Osteocyte (in vitro differentiated cells): ENCODE measurements around the gene SLC2A4. TPM values are rescaled to one million over a fixed set of nuclear protein-coding genes. Genes with fewer than 3 reads are reported as not detected.
A peak's percentile ranks its signal among the peaks of the same experiment; 100 is the strongest.

Source experiments
- DNase-seq: peaks from one replicate; pipeline ENCODE4 v3.0.0; 2021; ENCODE audit warnings: mixed read lengths; ENCODE audit not compliant: unreplicated experiment; ENCODE audit errors: extremely low spot score
- H3K27ac Mint-ChIP-seq: one replicate; pipeline ENCODE4 v1.8.0; 2021; ENCODE audit warnings: mild to moderate bottlenecking, mixed read lengths; ENCODE audit not compliant: unreplicated experiment
- H3K27me3 Mint-ChIP-seq: one replicate; pipeline ENCODE4 v1.8.0; 2021; ENCODE audit warnings: mixed read lengths; ENCODE audit not compliant: unreplicated experiment
- H3K36me3 Mint-ChIP-seq: one replicate; pipeline ENCODE4 v1.8.0; 2021; ENCODE audit warnings: mixed read lengths; ENCODE audit not compliant: unreplicated experiment
- H3K4me1 Mint-ChIP-seq: one replicate; pipeline ENCODE4 v1.8.0; 2021; ENCODE audit warnings: mixed read lengths; ENCODE audit not compliant: unreplicated experiment
- H3K4me3 Mint-ChIP-seq: one replicate; pipeline ENCODE4 v1.8.0; 2021; ENCODE audit warnings: mild to moderate bottlenecking, moderate library complexity, mixed read lengths; ENCODE audit not compliant: unreplicated experiment
- H3K9me3 Mint-ChIP-seq: one replicate; pipeline ENCODE4 v1.8.0; 2021; ENCODE audit warnings: mixed read lengths; ENCODE audit not compliant: unreplicated experiment
- total RNA-seq: library from RNA; stranded (reverse); gene quantifications from 2 replicates; pipeline ENCODE4 v1.2.1, GENCODE V29; 2021
- TF ChIP-seq, protein P1 (sequence below): fragments of 200-600 bp; sonication (generic); IDR thresholded peaks from 2 replicates; pipeline ENCODE4 v1.5.0; 2021; ENCODE audit warnings: antibody characterized with exemption, mild to moderate bottlenecking, moderate library complexity

SLC2A4 gene
- total RNA-seq, 1 donor from 2014 or later: 0.59 TPM

DNA sequence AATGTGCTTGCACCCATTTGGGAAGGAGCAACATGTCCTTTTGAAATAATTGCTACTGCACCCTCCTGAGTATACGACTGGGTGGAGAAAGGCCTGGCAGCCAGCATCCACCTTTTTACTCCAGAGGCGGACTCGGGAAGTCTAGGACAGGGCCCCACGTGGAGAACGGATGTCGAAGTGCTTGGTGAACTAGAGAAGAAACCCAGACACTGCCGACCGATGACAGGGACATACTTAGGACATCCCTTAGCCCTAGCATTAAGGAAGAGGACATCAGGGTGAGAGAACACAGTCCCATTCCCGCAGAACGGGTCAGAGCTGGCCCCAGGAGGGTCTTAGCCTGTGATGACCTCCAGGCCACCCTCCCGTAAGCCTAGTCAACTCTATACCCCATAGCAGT is 9.2 kb downstream of the SLC2A4 start:
- Mint-ChIP-seq H3K27me3 (peaks cover 67% of the 10 kb centered on the region), H3K4me1 (peaks cover 14% of the 10 kb centered on the region), H3K9me3 (no peaks in the 10 kb centered on the region), H3K36me3 (no peaks in the 10 kb centered on the region), H3K27ac (no peak overlapping the region), H3K4me3 (no peak overlapping the region)
- DNase-seq: no peak
- TF ChIP-seq, protein P1, sequence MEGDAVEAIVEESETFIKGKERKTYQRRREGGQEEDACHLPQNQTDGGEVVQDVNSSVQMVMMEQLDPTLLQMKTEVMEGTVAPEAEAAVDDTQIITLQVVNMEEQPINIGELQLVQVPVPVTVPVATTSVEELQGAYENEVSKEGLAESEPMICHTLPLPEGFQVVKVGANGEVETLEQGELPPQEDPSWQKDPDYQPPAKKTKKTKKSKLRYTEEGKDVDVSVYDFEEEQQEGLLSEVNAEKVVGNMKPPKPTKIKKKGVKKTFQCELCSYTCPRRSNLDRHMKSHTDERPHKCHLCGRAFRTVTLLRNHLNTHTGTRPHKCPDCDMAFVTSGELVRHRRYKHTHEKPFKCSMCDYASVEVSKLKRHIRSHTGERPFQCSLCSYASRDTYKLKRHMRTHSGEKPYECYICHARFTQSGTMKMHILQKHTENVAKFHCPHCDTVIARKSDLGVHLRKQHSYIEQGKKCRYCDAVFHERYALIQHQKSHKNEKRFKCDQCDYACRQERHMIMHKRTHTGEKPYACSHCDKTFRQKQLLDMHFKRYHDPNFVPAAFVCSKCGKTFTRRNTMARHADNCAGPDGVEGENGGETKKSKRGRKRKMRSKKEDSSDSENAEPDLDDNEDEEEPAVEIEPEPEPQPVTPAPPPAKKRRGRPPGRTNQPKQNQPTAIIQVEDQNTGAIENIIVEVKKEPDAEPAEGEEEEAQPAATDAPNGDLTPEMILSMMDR: no peak

DNA sequence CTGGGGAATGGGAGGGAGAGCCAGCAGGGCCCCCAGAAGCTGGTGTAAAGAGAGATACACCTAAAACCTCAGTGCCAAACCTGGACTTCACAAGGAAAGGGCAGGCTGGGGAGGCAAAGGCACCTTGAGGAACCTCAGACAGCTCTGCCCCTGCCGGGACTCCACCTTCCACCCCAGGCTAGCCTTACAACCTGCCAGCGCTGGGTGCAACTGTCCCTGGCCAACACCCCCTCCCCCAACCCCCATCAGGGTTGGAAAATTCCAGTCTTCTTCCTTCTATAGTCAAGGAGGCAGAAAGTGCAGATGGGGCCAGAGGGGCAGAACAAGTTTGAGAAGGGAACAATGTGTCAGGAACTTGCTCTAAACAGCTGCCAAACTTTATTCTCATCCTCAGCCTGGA is 10.7 kb downstream of the SLC2A4 start:
- no peaks in the 10 kb centered on the region for H3K36me3 Mint-ChIP-seq
- H3K4me1 Mint-ChIP-seq: peaks cover 24% of the 10 kb centered on the region
- TF ChIP-seq, protein P1: no peak
- no peak overlapping the region for H3K4me3 Mint-ChIP-seq
- no peak for DNase-seq
- H3K9me3 Mint-ChIP-seq: no peaks in the 10 kb centered on the region
- H3K27me3 Mint-ChIP-seq: peaks cover 58% of the 10 kb centered on the region
- no peak overlapping the region for H3K27ac Mint-ChIP-seq

DNA sequence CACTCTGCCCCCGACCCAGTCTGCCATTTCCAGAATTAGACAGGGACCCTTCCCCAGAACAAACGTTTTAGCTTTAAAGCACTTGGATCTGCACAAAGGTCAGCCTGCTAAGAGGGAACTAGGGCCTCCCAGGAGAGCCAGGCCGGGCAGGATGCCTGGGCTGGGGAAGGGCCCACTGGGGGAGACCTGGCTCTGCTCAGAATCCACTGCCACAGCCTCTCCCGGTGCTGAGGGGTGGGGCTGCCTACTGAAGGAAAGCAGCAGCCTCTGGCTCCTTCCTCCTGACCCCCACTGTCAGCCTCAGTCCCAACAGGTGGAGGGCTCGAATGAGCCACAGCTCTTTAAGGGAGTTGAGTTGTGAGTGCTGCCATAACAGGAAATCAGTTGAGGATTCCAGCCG is 11.2 kb downstream of the SLC2A4 start:
- Mint-ChIP-seq H3K27me3 (peaks cover 54% of the 10 kb centered on the region), H3K4me1 (peaks cover 24% of the 10 kb centered on the region), H3K9me3 (no peaks in the 10 kb centered on the region), H3K27ac (no peak overlapping the region), H3K4me3 (no peak overlapping the region), H3K36me3 (no peaks in the 10 kb centered on the region)
- TF ChIP-seq, protein P1: no peak
- DNase-seq: no peak

DNA sequence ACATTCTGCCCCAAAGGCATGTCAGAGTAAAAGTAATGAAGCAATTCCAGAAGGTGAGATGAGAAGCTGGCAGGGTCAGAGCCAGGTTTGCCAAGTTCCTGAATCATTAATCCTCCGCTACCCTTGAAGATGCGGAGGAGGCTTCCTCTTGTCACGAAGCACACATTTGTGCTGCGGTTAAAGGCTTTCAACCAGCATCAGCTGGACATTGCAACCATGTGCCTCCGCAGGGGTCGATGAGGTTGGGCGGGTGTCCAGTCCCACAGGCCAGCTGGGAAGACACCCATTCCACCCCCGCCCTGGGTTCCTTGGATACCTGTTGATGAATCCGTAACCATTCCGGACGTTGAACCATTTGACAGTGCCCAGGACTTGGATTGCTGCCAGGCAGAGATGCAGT is 11.6 kb downstream of the SLC2A4 start:
- peaks cover 50% of the 10 kb centered on the region for H3K27me3 Mint-ChIP-seq
- H3K4me1 Mint-ChIP-seq: peaks cover 24% of the 10 kb centered on the region
- peak overlapping the region; percentile 52 for H3K4me3 Mint-ChIP-seq

DNA sequence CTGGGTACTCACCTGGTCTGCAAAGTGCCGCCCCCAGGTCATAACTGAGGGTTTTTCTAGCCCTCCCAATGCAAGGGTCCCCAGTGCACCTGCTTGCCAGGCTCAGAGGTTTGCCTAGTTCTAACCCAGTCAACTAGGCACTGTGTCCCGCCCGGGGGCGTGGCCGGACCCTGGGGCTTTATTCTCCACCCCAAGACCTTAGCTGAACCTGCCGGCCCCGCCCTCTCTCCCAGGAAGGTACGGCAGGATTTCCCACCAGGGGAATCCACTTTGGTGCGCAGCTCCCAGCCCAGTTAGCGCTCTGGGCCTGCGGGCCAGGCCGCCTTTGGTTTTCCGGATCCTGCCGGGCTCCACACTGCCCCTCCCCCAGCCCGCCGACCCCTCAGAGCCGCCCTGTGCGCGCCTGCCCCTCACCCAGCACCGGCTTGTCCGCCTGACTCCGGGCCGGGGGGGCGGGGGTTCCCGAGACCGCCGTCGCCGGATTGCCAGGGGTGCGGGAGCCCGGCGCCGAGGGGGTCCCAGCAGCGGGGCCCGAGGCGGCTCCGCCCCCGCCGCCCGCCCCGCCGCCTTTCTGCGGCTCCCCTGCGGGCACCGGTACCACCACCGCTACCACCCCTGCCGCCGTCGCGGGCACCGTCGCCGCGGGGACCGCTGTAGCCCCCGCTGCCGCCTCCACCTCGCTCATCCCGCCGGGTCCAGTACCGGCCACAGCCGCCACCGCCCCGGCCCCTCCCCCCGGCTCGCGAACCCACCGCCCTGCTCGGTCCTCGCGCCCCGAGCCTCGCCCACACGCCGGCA is 12.5 kb downstream of the SLC2A4 start:
- H3K27me3 Mint-ChIP-seq: peaks cover 46% of the 10 kb centered on the region
- TF ChIP-seq, protein P1: no peak
- no peak for DNase-seq
- H3K4me3 Mint-ChIP-seq: peak overlapping the region; percentile 52
- H3K4me1 Mint-ChIP-seq: peaks cover 24% of the 10 kb centered on the region
- H3K9me3 Mint-ChIP-seq: no peaks in the 10 kb centered on the region
- peak overlapping the region; percentile 7 for H3K27ac Mint-ChIP-seq
- no peaks in the 10 kb centered on the region for H3K36me3 Mint-ChIP-seq

More for the DNA sequence above, 11.6 kb downstream of the SLC2A4 start:
- no peak for DNase-seq
- Mint-ChIP-seq H3K9me3 (no peaks in the 10 kb centered on the region), H3K27ac (no peak overlapping the region), H3K36me3 (no peaks in the 10 kb centered on the region)
- TF ChIP-seq, protein P1: no peak
